Nephron progenitor cell (in vitro differentiated cells): ENCODE results near the gene ZSCAN21.

Experiments
- DNase-seq: peaks from one replicate; pipeline ENCODE4 v3.0.0; 2021
- H3K27ac Mint-ChIP-seq: 2 replicates; pipeline ENCODE4 v1.8.0; 2021; ENCODE audit warnings: mild to moderate bottlenecking, moderate library complexity, mixed read lengths
- H3K27me3 Mint-ChIP-seq: 2 replicates; pipeline ENCODE4 v1.8.0; 2021; ENCODE audit warnings: mild to moderate bottlenecking, low read depth, mixed read lengths; ENCODE audit not compliant: poor library complexity
- H3K36me3 Mint-ChIP-seq: 2 replicates; pipeline ENCODE4 v1.8.0; 2021; ENCODE audit warnings: low read depth, mixed read lengths
- H3K4me1 Mint-ChIP-seq: 2 replicates; pipeline ENCODE4 v1.8.0; 2021; ENCODE audit warnings: mixed read lengths
- H3K4me3 Mint-ChIP-seq: 2 replicates; pipeline ENCODE4 v1.8.0; 2021; ENCODE audit warnings: mild to moderate bottlenecking, moderate library complexity, mixed read lengths
- H3K9me3 Mint-ChIP-seq: 2 replicates; pipeline ENCODE4 v1.8.0; 2021; ENCODE audit warnings: mild to moderate bottlenecking, moderate library complexity, mixed read lengths
- TF ChIP-seq, protein P1 (sequence below): fragments of 200-600 bp; sonication (generic); IDR thresholded peaks from 2 replicates; pipeline ENCODE4 v1.5.0; 2021; ENCODE audit warnings: antibody characterized with exemption

The ZSCAN21 gene

DNA sequence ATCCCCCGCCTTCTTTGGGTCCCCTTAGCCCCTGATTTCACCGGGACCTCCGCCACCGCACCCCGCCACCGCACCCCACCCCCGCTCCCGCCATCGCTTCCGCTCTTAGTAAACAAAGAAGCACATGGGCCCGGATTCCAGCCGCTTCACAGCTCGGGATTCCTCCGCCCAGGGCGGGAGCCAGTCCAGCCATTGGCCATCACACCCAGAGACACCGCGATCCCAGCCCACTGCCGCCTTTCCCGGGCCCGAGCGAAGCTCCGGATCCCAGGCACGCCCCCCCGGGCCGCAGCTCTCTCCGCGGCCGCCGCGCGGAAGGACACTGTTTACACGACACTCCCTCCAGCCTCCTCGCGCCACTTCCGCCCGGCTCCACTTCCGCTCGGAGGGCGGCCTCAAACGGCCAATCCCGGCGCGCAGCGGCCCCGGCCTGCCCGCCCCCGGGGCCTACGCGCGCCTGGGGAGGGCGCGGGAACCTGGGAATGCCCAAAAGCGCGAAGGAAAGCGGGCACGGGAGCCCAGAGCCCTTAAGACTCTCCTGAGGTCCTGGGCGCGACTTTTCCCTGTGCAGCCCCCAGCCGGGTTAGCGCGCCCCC lies 50.9 kb downstream of the ZSCAN21 start:
- Mint-ChIP-seq H3K27ac (peak overlapping the region; percentile 100), H3K4me3 (peak overlapping the region; percentile 97), H3K4me1 (peaks cover 65% of the 10 kb centered on the region), H3K27me3 (peaks cover 13% of the 10 kb centered on the region), H3K36me3 (peaks cover 64% of the 10 kb centered on the region), H3K9me3 (no peaks in the 10 kb centered on the region)
- TF ChIP-seq, protein P1, sequence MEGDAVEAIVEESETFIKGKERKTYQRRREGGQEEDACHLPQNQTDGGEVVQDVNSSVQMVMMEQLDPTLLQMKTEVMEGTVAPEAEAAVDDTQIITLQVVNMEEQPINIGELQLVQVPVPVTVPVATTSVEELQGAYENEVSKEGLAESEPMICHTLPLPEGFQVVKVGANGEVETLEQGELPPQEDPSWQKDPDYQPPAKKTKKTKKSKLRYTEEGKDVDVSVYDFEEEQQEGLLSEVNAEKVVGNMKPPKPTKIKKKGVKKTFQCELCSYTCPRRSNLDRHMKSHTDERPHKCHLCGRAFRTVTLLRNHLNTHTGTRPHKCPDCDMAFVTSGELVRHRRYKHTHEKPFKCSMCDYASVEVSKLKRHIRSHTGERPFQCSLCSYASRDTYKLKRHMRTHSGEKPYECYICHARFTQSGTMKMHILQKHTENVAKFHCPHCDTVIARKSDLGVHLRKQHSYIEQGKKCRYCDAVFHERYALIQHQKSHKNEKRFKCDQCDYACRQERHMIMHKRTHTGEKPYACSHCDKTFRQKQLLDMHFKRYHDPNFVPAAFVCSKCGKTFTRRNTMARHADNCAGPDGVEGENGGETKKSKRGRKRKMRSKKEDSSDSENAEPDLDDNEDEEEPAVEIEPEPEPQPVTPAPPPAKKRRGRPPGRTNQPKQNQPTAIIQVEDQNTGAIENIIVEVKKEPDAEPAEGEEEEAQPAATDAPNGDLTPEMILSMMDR, result no peak
- DNase-seq, result peak; percentile 96

DNA sequence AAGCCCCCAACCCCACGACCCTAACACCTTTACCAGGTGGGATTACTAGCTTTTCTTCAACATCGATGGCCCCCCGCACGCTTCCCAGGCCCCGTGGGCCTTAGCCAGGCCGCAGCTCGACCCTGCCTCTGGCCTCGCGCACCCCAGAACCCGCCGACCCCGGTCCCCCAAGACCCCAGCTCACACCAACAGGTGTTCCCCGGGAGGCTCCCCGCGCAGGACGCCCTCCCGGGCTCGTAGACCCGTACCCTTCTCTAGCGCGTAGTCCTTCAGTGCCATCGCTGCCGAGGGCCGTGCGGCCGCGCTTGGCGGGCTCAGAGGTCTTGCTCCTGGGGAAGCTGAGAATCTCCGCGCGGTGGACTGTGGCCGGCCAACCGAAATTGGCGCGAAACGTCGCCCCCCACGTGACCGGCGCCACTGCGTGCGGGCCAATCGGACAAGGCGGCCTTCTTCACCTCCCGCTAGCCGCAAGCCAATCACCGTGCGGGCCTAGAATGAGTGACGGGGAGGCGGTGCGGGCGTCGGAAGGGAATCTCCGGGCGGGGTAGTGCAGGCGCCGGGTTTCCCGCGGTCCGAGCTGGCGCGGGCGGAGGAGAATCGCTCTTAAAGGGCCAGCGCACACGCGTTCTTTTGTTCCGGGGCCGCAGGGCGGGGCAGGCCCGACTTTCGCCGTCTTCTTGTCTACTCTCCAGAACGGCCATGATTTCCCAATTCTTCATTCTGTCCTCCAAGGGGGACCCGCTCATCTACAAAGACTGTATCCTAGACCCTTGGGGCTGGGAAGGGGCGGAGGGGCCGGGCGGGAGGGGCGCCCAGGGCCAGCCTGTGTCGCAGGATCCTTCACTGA lies 51.7 kb downstream of the ZSCAN21 start, which contains the start of the genes AP4M1 and MCM7:
Gene AP4M1 (plus strand): TSS at position 628 of the 847 bp plus-strand sequence. CDS start 72 bp downstream, at position 700.
Gene MCM7 (minus strand): TSS at position 382 of the 847 bp plus-strand sequence. CDS start 103 bp downstream, at position 279.
- Mint-ChIP-seq H3K4me1 (peaks cover 58% of the 10 kb centered on the region), H3K36me3 (peaks cover 57% of the 10 kb centered on the region)

DNA sequence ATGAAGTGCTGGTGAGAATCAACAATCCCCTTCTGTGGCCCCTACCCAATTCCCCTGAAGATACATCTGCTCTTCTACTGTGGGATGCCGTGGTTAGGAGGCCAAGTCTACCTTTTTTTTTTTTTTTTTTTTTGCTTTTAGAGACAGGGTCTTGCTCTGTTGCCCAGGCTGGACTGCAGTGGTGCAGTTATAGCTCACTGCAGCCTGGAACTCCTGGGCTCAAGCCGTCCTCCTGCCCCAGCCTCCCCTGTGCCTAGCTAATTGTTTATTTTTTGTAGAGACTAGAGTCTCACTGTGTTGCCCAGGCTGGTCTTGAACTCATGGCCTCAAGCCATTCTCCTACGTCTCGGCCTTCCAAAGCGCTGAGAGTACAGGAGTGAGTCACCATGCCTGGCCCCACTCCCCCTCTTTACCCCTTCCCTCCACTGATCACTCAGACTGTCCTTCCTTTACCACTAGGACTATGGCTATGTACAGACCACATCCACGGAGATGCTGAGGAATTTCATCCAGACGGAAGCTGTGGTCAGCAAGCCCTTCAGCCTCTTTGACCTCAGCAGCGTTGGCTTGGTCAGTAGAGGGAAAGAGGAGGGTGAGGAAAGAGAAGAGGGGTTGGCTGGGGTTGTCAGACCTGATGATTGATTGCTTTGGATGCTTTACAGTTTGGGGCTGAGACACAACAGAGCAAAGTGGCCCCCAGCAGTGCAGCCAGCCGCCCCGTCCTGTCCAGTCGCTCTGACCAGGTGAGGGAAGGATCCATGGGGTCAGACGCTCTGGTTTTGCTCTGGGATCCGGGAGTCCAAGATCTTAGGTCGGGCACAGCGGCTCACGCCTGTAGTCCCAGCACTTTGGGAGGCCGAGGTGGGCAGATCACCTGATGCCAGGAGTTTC lies 53.6 kb downstream of the ZSCAN21 start:
- Mint-ChIP-seq H3K4me3 (peak overlapping the region; percentile 97), H3K27me3 (peaks cover 13% of the 10 kb centered on the region), H3K9me3 (no peaks in the 10 kb centered on the region), H3K36me3 (peaks cover 40% of the 10 kb centered on the region), H3K4me1 (peaks cover 47% of the 10 kb centered on the region), H3K27ac (peak overlapping the region; percentile 100)
- DNase-seq, result no peak
- TF ChIP-seq, protein P1, result no peak

More for the DNA sequence above, 51.7 kb downstream of the ZSCAN21 start, which contains the start of the genes AP4M1 and MCM7:
- Mint-ChIP-seq H3K27me3 (peaks cover 13% of the 10 kb centered on the region), H3K4me3 (peak within 1 kb of the TSS; percentile 97), H3K27ac (peak within 1 kb of the TSS; percentile 100), H3K9me3 (no peaks in the 10 kb centered on the region)
- peak; percentile 98 for DNase-seq
- TF ChIP-seq, protein P1, result no peak

DNA sequence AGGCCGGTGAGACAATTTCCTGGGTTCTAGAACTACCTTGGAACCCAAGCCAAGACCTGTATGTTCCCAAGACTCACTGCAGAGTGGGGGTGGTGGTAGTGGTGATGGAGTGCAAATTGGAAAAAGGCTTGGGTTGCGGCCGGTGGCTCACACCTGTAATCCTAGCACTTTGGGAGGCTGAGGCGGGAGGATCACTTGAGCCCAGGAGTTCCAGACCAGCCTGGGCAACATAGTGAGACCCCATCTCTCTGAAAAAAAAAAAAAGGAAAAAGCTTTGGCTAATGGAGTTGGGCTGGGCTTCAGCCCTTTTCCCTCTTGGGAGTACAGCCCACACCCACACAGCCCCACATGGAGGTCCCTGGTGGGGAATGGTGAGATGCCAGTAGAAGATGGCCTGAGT lies 56.0 kb downstream of the ZSCAN21 start:
- Mint-ChIP-seq H3K9me3 (no peaks in the 10 kb centered on the region), H3K27ac (peak overlapping the region; percentile 74)

DNA sequence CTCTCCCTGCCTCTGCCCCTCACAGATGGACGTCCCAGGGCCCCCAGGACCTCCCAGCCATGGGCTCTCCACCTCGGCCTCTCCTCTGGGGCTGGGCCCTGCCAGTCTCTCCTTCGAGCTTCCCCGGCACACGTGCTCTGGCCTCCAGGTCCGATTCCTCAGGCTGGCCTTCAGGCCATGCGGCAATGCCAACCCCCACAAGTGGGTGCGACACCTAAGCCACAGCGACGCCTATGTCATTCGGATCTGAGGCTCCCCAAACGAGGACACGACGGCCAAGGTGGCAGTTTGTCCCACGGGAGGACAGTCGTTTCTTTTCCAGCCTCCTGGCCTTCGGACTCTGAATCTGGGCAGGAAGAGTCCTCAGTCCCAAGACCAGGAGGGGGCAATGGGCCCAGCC lies 57.1 kb downstream of the ZSCAN21 start:
- peaks cover 46% of the 10 kb centered on the region for H3K36me3 Mint-ChIP-seq
- H3K9me3 Mint-ChIP-seq, result no peaks in the 10 kb centered on the region
- no peak overlapping the region for H3K4me3 Mint-ChIP-seq
- H3K27ac Mint-ChIP-seq, result peak overlapping the region; percentile 61
- peaks cover 25% of the 10 kb centered on the region for H3K4me1 Mint-ChIP-seq
- no peak for DNase-seq
- peaks cover 7% of the 10 kb centered on the region for H3K27me3 Mint-ChIP-seq
- TF ChIP-seq, protein P1, result no peak

More for the DNA sequence above, 56.0 kb downstream of the ZSCAN21 start:
- peaks cover 35% of the 10 kb centered on the region for H3K36me3 Mint-ChIP-seq
- H3K4me3 Mint-ChIP-seq, result no peak overlapping the region
- TF ChIP-seq, protein P1, result no peak
- no peak for DNase-seq
- peaks cover 25% of the 10 kb centered on the region for H3K4me1 Mint-ChIP-seq
- peaks cover 9% of the 10 kb centered on the region for H3K27me3 Mint-ChIP-seq
